GM12878 (cell line): ENCODE measurements around the gene ZNF554. TPM values are rescaled to one million over a fixed set of nuclear protein-coding genes. Genes with fewer than 3 reads are reported as not detected.

Source experiments
- ATAC-seq: fragments of 200-7000 bp; cut with Tn5 transposase; 3 replicates; pipeline ENCODE4 v1.9.1; 2020; ENCODE audit warnings: mild to moderate bottlenecking, moderate library complexity
- BruUV-seq: library from RNA; stranded (reverse); fragments of 400-500 nt; replicated peaks from 2 replicates; lab custom pipeline; 2021; lab: Mats Ljungman, UMichigan
- CTCF ChIA-PET: fragments of 300-600 bp; sonication (Branson Sonifier 250); formaldehyde crosslinking; extraction: SDS; loops from one replicate; lab custom pipeline; 2021; ENCODE audit warnings: inconsistent platforms; lab: Yijun Ruan, JAX
- POLR2A ChIA-PET: fragments of 350-600 bp; formaldehyde crosslinking; extraction: SDS; loops from one replicate; lab custom pipeline; 2021; ENCODE audit warnings: inconsistent platforms; lab: Charles Lee
- RAD21 ChIA-PET: fragments of 300-600 bp; sonication (Branson Sonifier 250); formaldehyde crosslinking; loops from one replicate; lab custom pipeline; 2023; ENCODE audit warnings: antibody characterized with exemption; ENCODE audit not compliant: unreplicated experiment; lab: Charles Lee
- SMC1A ChIA-PET: fragments of 300-600 bp; sonication (Branson Sonifier 250); formaldehyde crosslinking; loops from one replicate; lab custom pipeline; 2023; ENCODE audit not compliant: unreplicated experiment, uncharacterized antibody; lab: Charles Lee
- DNase-seq: peaks from one replicate; pipeline ENCODE4 v3.0.0-alpha.2; 2011; ENCODE audit warnings: low read depth, low spot score
- FAIRE-seq: peaks from 3 replicates; lab custom pipeline; 2011; peaks lifted over from hg19 to GRCh38; lab: Jason Lieb, UNC
- H2AFZ ChIP-seq: 2 replicates; pipeline ENCODE4 v1.6.0; 2011; ENCODE audit warnings: low read depth, low read length, control low read depth; ENCODE audit not compliant: control insufficient read depth
- H3K27ac ChIP-seq: 2 replicates; pipeline ENCODE4 v1.5.1; 2011; ENCODE audit warnings: control low read depth; ENCODE audit not compliant: control insufficient read depth, insufficient read depth
- H3K27me3 ChIP-seq, 2 experiments: replicated peaks in 1 of 2; 2 replicates each; pipeline versions ENCODE4 v1.6.0 to v1.6.1; 2011; ENCODE audit warnings: low read length in 1 of 2; ENCODE audit not compliant: control insufficient read depth in 2 of 2, insufficient read depth in 2 of 2
- H3K36me3 ChIP-seq, 2 experiments: 2 replicates each; pipeline ENCODE4 v1.5.1; 2011; ENCODE audit warnings: low read length in 1 of 2; ENCODE audit not compliant: control insufficient read depth in 2 of 2, insufficient read depth in 2 of 2
- H3K4me1 ChIP-seq: 2 replicates; pipeline ENCODE4 v1.6.1; 2011; ENCODE audit warnings: mild to moderate bottlenecking, low read length, moderate library complexity, mixed read lengths; ENCODE audit not compliant: control insufficient read depth, insufficient read depth
- H3K4me2 ChIP-seq: 2 replicates; pipeline ENCODE4 v1.6.0; 2011; ENCODE audit warnings: control low read depth; ENCODE audit not compliant: control insufficient read depth, insufficient read depth
- H3K4me3 ChIP-seq: fragments of 200-600 bp; sonication (generic); 2 replicates; pipeline ENCODE4 v1.5.1; 2016
- H3K79me2 ChIP-seq: 2 replicates; pipeline ENCODE4 v1.6.0; 2011; ENCODE audit warnings: low read length; ENCODE audit not compliant: control insufficient read depth, insufficient read depth
- H3K9ac ChIP-seq: 2 replicates; pipeline ENCODE4 v1.8.0; 2011; ENCODE audit warnings: low read length, control low read depth, mixed read lengths; ENCODE audit not compliant: control insufficient read depth, insufficient read depth
- H3K9me3 ChIP-seq: replicated peaks from 3 replicates; pipeline ENCODE4 v1.5.1; 2011; ENCODE audit warnings: mild to moderate bottlenecking, low read length; ENCODE audit not compliant: control insufficient read depth, insufficient read depth
- H4K20me1 ChIP-seq: 2 replicates; pipeline ENCODE4 v1.6.0; 2011; ENCODE audit not compliant: control insufficient read depth, insufficient read depth
- EZH2 ChIP-seq: IDR thresholded peaks from 2 replicates; pipeline ENCODE4 v1.6.1; 2012; ENCODE audit warnings: low read depth, mild to moderate bottlenecking, control low read depth, inconsistent platforms, low read length, borderline replicate concordance; ENCODE audit not compliant: control insufficient read depth
- FOXK2 ChIP-seq: fragments of 450-650 bp; IDR thresholded peaks from 2 replicates; pipeline ENCODE4 v1.6.1; 2017; ENCODE audit warnings: mild to moderate bottlenecking, moderate library complexity
- MYB ChIP-seq: fragments of 150-350 bp; IDR thresholded peaks from 2 replicates; pipeline ENCODE4 v1.6.1; 2014; ENCODE audit warnings: mild to moderate bottlenecking, low read depth, low read length, borderline replicate concordance
- NFIC ChIP-seq: IDR thresholded peaks from 2 replicates; pipeline ENCODE4 v1.6.1; 2012; ENCODE audit warnings: low read depth, mild to moderate bottlenecking, inconsistent platforms, low read length, moderate library complexity
- NFYA ChIP-seq: IDR thresholded peaks from 2 replicates; pipeline ENCODE4 v1.6.1; 2011; ENCODE audit warnings: low read depth, mild to moderate bottlenecking, low read length, improper control_type of control experiment, borderline replicate concordance
- TARDBP ChIP-seq: IDR thresholded peaks from 2 replicates; pipeline ENCODE4 v1.6.1; 2016; ENCODE audit warnings: borderline replicate concordance
- TCF12 ChIP-seq: IDR thresholded peaks from 2 replicates; pipeline ENCODE4 v1.6.1; 2011; ENCODE audit warnings: low read depth, mild to moderate bottlenecking, low read length
- TCF7 ChIP-seq: IDR thresholded peaks from 2 replicates; pipeline ENCODE4 v1.6.1; 2014; ENCODE audit warnings: antibody characterized with exemption, borderline replicate concordance
- ZNF384 ChIP-seq: IDR thresholded peaks from 2 replicates; pipeline ENCODE4 v1.6.1; 2012; ENCODE audit warnings: low read depth, mild to moderate bottlenecking, low read length, improper control_type of control experiment, borderline replicate concordance
- WGBS: methylation state at CpG from one replicate; pipeline ENCODE4 v1.1.6; 2016; ENCODE audit warnings: low lambda C conversion rate; ENCODE audit not compliant: insufficient replicate concordance, insufficient coverage; ENCODE audit errors: missing lambda C conversion rate; 5-methylcytosine and 5-hydroxymethylcytosine counted together
- in situ Hi-C: fragments of 300-500 bp; cut with MboI; formaldehyde crosslinking; loops from 9 replicates; pipeline ENCODE4 v1.14.3; 2018; ENCODE audit warnings: mixed read lengths
- intact Hi-C: fragments of 100-400 bp; cut with micrococcal nuclease; formaldehyde crosslinking; loops from one replicate; pipeline ENCODE4 v1.14.2; 2022; ENCODE audit not compliant: unreplicated experiment
- polyA plus RNA-seq, 11 experiments: library from polyadenylated mRNA; depleted of rRNA in 4 of 11; unstranded in 6 of 11; stranded (reverse) in 5 of 11; fragments of >200 nt; fragmentation: Nextera tagmentation in 4 of 11; fragmentation: Illumina TruSeq in 1 of 11; extraction: Ambion mirVana in 4 of 11; extraction: Trizol in 1 of 11; gene quantifications; 1 replicate in 1 of 11; 2 replicates in 10 of 11; pipeline versions ENCODE4 v1.2.1 to v1.2.3, GENCODE V29; 2011 to 2016; ENCODE audit warnings: inconsistent platforms in 2 of 11, missing spikeins in 2 of 11, low read depth in 1 of 11
- total RNA-seq, 4 experiments: library from RNA; depleted of rRNA in 3 of 4; stranded (reverse); fragments of >200 nt in 3 of 4; fragmentation: Illumina TruSeq in 1 of 4; extraction: Trizol in 1 of 4; gene quantifications; 2 replicates each; pipeline versions ENCODE4 v1.2.1 to v1.2.3, GENCODE V29; 2013 to 2021
- TF ChIP-seq, protein P1 (sequence below): fragments of 450-650 bp; formaldehyde crosslinking; IDR thresholded peaks from 2 replicates; pipeline ENCODE4 v1.5.0; 2022; ENCODE audit warnings: mild to moderate bottlenecking, missing genetic modification characterization

Gene ZNF554
- total and polyA plus RNA-seq, 10 of the 15 experiments (the other 5 are each of a cell fraction or from before 2014, with no cell fraction given) = 0.19 to 2.1 (median 1.4) TPM

DNA sequence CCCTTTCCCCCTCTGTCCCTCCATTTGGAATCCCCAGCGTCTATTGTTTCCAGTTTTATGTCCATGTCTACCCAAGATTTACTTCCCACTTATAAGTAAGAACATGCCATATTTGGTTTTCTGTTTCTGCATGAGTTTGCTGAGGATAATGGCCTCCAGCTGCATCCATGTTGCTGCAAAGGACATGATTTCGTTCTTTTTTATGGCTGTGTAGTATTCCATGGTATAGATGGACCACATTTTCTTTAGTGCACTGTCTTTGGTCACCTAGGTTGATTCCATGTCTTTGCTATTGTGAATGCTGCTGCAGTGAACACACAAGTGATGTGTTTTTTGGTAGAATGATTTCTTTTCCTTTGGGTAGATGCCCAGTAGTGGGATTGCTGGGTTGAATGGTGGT, 25.4 kb downstream of the ZNF554 start (continued):
- TF ChIP-seq, protein P1, sequence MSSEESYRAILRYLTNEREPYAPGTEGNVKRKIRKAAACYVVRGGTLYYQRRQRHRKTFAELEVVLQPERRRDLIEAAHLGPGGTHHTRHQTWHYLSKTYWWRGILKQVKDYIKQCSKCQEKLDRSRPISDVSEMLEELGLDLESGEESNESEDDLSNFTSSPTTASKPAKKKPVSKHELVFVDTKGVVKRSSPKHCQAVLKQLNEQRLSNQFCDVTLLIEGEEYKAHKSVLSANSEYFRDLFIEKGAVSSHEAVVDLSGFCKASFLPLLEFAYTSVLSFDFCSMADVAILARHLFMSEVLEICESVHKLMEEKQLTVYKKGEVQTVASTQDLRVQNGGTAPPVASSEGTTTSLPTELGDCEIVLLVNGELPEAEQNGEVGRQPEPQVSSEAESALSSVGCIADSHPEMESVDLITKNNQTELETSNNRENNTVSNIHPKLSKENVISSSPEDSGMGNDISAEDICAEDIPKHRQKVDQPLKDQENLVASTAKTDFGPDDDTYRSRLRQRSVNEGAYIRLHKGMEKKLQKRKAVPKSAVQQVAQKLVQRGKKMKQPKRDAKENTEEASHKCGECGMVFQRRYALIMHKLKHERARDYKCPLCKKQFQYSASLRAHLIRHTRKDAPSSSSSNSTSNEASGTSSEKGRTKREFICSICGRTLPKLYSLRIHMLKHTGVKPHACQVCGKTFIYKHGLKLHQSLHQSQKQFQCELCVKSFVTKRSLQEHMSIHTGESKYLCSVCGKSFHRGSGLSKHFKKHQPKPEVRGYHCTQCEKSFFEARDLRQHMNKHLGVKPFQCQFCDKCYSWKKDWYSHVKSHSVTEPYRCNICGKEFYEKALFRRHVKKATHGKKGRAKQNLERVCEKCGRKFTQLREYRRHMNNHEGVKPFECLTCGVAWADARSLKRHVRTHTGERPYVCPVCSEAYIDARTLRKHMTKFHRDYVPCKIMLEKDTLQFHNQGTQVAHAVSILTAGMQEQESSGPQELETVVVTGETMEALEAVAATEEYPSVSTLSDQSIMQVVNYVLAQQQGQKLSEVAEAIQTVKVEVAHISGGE (CRISPR knock-in tag) = no peak
- no peak for TF ChIP-seq NFIC
- TF ChIP-seq MYB = no peak
- no peak for TF ChIP-seq FOXK2
- TF ChIP-seq TCF12 = no peak
- TF ChIP-seq EZH2 = no peak
- no peak for TF ChIP-seq NFYA
- no peak for TF ChIP-seq TCF7

DNA sequence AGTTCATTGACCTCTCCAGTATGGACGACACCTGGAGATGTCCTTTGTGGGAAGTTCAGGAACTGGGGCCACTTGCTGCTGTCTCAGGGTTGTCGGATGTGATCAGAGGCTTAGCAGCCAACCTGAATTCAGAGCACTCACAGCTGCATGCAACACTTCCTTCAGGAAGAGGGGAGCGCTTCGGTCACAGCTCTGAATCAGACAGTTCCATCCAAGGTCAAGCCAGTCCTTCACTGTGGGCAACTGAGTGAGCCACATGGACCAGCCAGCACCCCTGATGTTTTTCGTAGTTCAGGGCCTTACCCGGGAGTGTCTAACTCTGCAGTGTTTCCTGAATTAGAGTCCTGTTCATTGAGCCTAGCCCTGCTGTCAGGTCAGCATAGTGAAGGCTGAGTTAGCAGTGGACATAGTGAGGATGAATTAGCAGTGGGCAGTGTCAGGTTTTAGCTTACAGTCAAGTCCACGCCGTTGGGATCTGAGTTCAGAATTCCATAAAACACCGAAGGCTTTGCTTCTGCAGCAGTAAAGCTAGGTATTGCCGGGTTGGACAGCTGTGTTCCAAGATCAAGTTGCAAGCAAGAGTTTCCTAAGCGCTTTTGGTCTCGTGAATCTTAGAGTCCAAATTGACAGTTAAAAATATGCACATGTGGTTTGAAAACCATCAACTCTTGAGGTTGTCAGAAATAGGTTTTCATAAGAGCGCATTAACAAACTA, 26.7 kb downstream of the ZNF554 start:
- ChIA-PET CTCF (no interaction called here), RAD21 (no interaction called here), SMC1A (no interaction called here), POLR2A (no interaction called here)
- no peak for TF ChIP-seq ZNF384
- no peak for TF ChIP-seq TARDBP
- BruUV-seq = no TSS peak
- Histone ChIP-seq H3K27me3 (no peaks in the 10 kb centered on the region), H3K27ac (no peak overlapping the region), H2AFZ (no peak overlapping the region), H3K4me2 (no peak overlapping the region), H3K4me1 (peaks cover 3% of the 10 kb centered on the region; the same call in 1 of the 2 replicates), H4K20me1 (no peaks in the 10 kb centered on the region), H3K4me3 (no peak overlapping the region), H3K36me3 (peaks cover 0 to 2% of the 10 kb centered on the region in 2 experiments; a peak in 1 of 4 replicates), H3K9ac (no peak overlapping the region), H3K79me2 (peaks cover 2% of the 10 kb centered on the region), H3K9me3 (peaks cover 16% of the 10 kb centered on the region)
- FAIRE-seq (no peak), ATAC-seq (no peak), DNase-seq (no peak)
- in situ Hi-C loops = no loop called here
- intact Hi-C loops = no loop called here
- 88% methylated on average over 13 of the region's 13 CpGs for WGBS
